K562 (cell line): ENCODE measurements around the gene CARD9. TPM values are rescaled to one million over a fixed set of nuclear protein-coding genes. Genes with fewer than 3 reads are reported as not detected.

Experiments used
- ATAC-seq: fragments of 200-7000 bp; cut with Tn5 transposase; 3 replicates; pipeline ENCODE4 v1.9.1; 2020; ENCODE audit warnings: moderate library complexity
- BruUV-seq: library from RNA; stranded (reverse); fragments of 400-500 nt; replicated peaks from 2 replicates; lab custom pipeline; 2021; lab: Mats Ljungman, UMichigan
- CTCF ChIA-PET: fragments of 300-600 bp; formaldehyde crosslinking; extraction: SDS; loops from one replicate; lab custom pipeline; 2021; ENCODE audit warnings: low intra/inter-chr PET ratio; lab: Yijun Ruan, JAX
- POLR2A ChIA-PET: fragments of 300-600, 350-650 bp; sonication (Branson Sonifier 250); formaldehyde crosslinking; extraction: SDS; loops from one replicate; lab custom pipeline; 2021; ENCODE audit warnings: antibody characterized with exemption, inconsistent platforms; lab: Yijun Ruan, JAX
- DNase-seq, 4 experiments: peaks; one replicate each; pipeline versions ENCODE4 v3.0.0 to v3.0.0-alpha.2; 2011 to 2018; ENCODE audit warnings: low spot score in 3 of 4, mixed read lengths in 3 of 4; ENCODE audit errors: extremely low read depth in 1 of 4
- FAIRE-seq: peaks from 2 replicates; lab custom pipeline; 2011; peaks lifted over from hg19 to GRCh38; lab: Jason Lieb, UNC
- H2AFZ ChIP-seq: 2 replicates; pipeline ENCODE4 v1.6.0; 2011; ENCODE audit warnings: low read depth, low read length, control low read depth, inconsistent platforms
- H3K27ac ChIP-seq: fragments of 200-600 bp; 3 replicates; pipeline ENCODE4 v1.8.0; 2011; ENCODE audit warnings: low read depth, mild to moderate bottlenecking, control low read depth, inconsistent platforms, low read length, moderate library complexity, mixed read lengths; ENCODE audit errors: extremely low read depth
- H3K27me3 ChIP-seq, 2 experiments: fragments of 300-600 bp in 1 of 2; 2 replicates in 1 of 2; 3 replicates in 1 of 2; pipeline versions ENCODE4 v1.6.0 to v1.8.0; 2011; ENCODE audit warnings: inconsistent platforms in 2 of 2, low read length in 2 of 2, mild to moderate bottlenecking in 1 of 2, mixed read lengths in 1 of 2, moderate library complexity in 1 of 2; ENCODE audit not compliant: control insufficient read depth in 2 of 2, insufficient read depth in 2 of 2
- H3K36me3 ChIP-seq: fragments of 300-600 bp; 3 replicates; pipeline ENCODE4 v1.8.0; 2011; ENCODE audit warnings: mild to moderate bottlenecking, low read length, inconsistent platforms; ENCODE audit not compliant: control insufficient read depth, insufficient read depth
- H3K4me1 ChIP-seq, 2 experiments: fragments of 200-600 bp in 1 of 2; replicated peaks in 1 of 2; 2 replicates in 1 of 2; 3 replicates in 1 of 2; pipeline versions ENCODE4 v1.5.1 to v1.8.0; 2011; ENCODE audit warnings: inconsistent platforms in 2 of 2, low read length in 2 of 2, mild to moderate bottlenecking in 1 of 2, mixed read lengths in 1 of 2, moderate library complexity in 1 of 2; ENCODE audit not compliant: control insufficient read depth in 2 of 2, insufficient read depth in 2 of 2
- H3K4me2 ChIP-seq: 2 replicates; pipeline ENCODE4 v1.6.1; 2011; ENCODE audit warnings: low read length, control low read depth, inconsistent platforms, mixed read lengths; ENCODE audit not compliant: insufficient read depth
- H3K4me3 ChIP-seq: fragments of 200-600 bp; sonication (generic), shearing (Covaris generic); 2 replicates; pipeline ENCODE4 v1.5.1; 2016; ENCODE audit warnings: control low read depth, inconsistent platforms
- H3K79me2 ChIP-seq: fragments of 200-600 bp; 3 replicates; pipeline ENCODE4 v1.8.0; 2011; ENCODE audit warnings: low read length, inconsistent platforms; ENCODE audit not compliant: control insufficient read depth, insufficient read depth
- H3K9ac ChIP-seq, 2 experiments: 2 replicates each; pipeline versions ENCODE4 v1.6.0 to v1.6.1; 2011; ENCODE audit warnings: low read depth in 2 of 2, low read length in 2 of 2, control low read depth in 1 of 2, inconsistent platforms in 1 of 2, mild to moderate bottlenecking in 1 of 2, mixed read lengths in 1 of 2; ENCODE audit not compliant: insufficient read depth in 1 of 2
- H3K9me1 ChIP-seq: one replicate; pipeline ENCODE4 v1.6.0; 2011; ENCODE audit warnings: inconsistent platforms, mild to moderate bottlenecking, low read length, moderate library complexity; ENCODE audit not compliant: control insufficient read depth, insufficient read depth
- H3K9me3 ChIP-seq: replicated peaks from 2 replicates; pipeline ENCODE4 v1.5.1; 2011; ENCODE audit warnings: low read depth, low read length, inconsistent platforms; ENCODE audit not compliant: control insufficient read depth, insufficient read depth
- H4K20me1 ChIP-seq: replicated peaks from 2 replicates; pipeline ENCODE4 v1.6.1; 2011; ENCODE audit warnings: low read length, inconsistent platforms, mixed read lengths; ENCODE audit not compliant: control insufficient read depth, insufficient read depth
- FOXJ3 ChIP-seq: sonication (generic); formaldehyde crosslinking; IDR thresholded peaks from 2 replicates; pipeline ENCODE4 v1.4.0; 2020; ENCODE audit warnings: mild to moderate bottlenecking, missing genetic modification reagents
- RFX1 ChIP-seq: fragments of 450-650 bp; IDR thresholded peaks from 2 replicates; pipeline ENCODE4 v1.6.1; 2016; ENCODE audit warnings: mild to moderate bottlenecking, moderate library complexity
- ZNF121 ChIP-seq: sonication (generic); formaldehyde crosslinking; conservative IDR thresholded peaks from 2 replicates; pipeline ENCODE4 v1.8.0; 2022; ENCODE audit warnings: missing genetic modification reagents
- ZNF785 ChIP-seq: fragments of 250-450 bp; sonication (Bioruptor Pico); IDR thresholded peaks from 2 replicates; pipeline ENCODE4 v1.4.0; 2020; ENCODE audit warnings: mild to moderate bottlenecking
- WGBS: fragments of 100-300 bp; shearing (Covaris generic); methylation state at CpG from one replicate; pipeline ENCODE4 v1.1.6; 2016; ENCODE audit warnings: low coverage, mixed read lengths; ENCODE audit not compliant: insufficient coverage; ENCODE audit errors: missing lambda C conversion rate; 5-methylcytosine and 5-hydroxymethylcytosine counted together
- in situ Hi-C: fragments of 300-500 bp; cut with MboI; formaldehyde crosslinking; loops from 4 replicates; pipeline ENCODE4 v1.15.0; 2018; ENCODE audit warnings: inconsistent platforms, mixed read lengths
- intact Hi-C: fragments of 100-400 bp; cut with micrococcal nuclease; formaldehyde crosslinking; loops from 2 replicates; pipeline ENCODE4 v1.14.2; 2022
- polyA plus RNA-seq, 8 experiments: library from polyadenylated mRNA; depleted of rRNA in 4 of 8; stranded (reverse) in 5 of 8; unstranded in 3 of 8; fragments of >200 nt; fragmentation: Nextera tagmentation in 2 of 8; fragmentation: Illumina TruSeq in 1 of 8; extraction: Ambion mirVana in 2 of 8; extraction: Trizol in 1 of 8; gene quantifications; 2 replicates each; pipeline versions ENCODE4 v1.2.1 to v1.2.3, GENCODE V29; 2011 to 2014; ENCODE audit warnings: inconsistent platforms in 1 of 8, missing spikeins in 1 of 8
- total RNA-seq, 7 experiments: library from RNA; depleted of rRNA in 6 of 7; stranded (reverse); fragments of >200 nt in 6 of 7; fragmentation: Illumina TruSeq in 2 of 7; extraction: Trizol in 2 of 7; gene quantifications; 2 replicates each; pipeline versions ENCODE4 v1.2.1 to v1.2.3, GENCODE V29; 2011 to 2021; ENCODE audit warnings: low replicate concordance in 1 of 7
- TF ChIP-seq, protein P1 (sequence below): fragments of 450-650 bp; IDR thresholded peaks from 2 replicates; pipeline ENCODE4 v1.6.1; 2016

Gene CARD9
- total and polyA plus RNA-seq, 9 of the 15 experiments (the other 6 are each of a cell fraction or from before 2014, with no cell fraction given), result 1.7 to 53.0 (median 9.7) TPM

DNA sequence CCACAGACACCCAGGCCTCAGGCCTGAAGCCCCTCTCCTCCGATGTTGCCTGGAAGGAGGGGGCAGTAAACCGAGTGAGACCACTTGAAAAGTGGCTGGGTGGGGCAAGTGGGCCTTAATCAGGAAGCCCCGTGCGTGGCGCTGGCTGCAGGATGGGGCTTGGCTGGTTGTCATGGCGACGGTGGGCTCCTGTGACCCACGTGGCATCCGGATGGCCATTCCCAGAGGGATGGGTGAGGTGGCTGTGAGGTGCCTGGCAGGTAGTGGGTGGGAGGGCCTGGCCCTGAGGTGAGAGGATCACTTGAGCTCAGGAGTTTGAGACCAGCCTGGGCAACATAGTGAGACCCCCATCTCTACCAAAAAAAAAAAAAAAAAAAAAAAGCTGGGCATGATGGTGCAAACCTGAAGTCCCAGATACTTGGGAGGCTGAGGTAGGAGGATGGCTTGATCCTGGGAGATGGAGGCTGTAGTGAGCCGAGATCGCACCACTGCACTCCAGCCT lies 40.9 kb downstream of the CARD9 start:
- intact Hi-C loops, result no loop called here
- POLR2A ChIA-PET, result interaction anchor here (0.7 kb wide), 1 partner anchor 13 kb away, joined by 4 read pairs; no protein-coding TSS in a partner anchor
- Histone ChIP-seq H3K9ac (no peak overlapping the region), H2AFZ (no peak overlapping the region), H3K27me3 (no peaks in the 10 kb centered on the region), H3K79me2 (peaks cover 15% of the 10 kb centered on the region), H3K4me2 (no peak overlapping the region), H3K27ac (no peak overlapping the region), H3K36me3 (peaks cover 6% of the 10 kb centered on the region; the same call in 1 of the 3 replicates), H3K9me3 (no peaks in the 10 kb centered on the region), H3K4me3 (no peak overlapping the region), H3K4me1 (peaks cover 4 to 93% of the 10 kb centered on the region in 2 experiments; a peak in 4 of 5 replicates), H3K9me1 (peaks cover 3% of the 10 kb centered on the region), H4K20me1 (no peaks in the 10 kb centered on the region)
- CTCF ChIA-PET, result no interaction called here
- in situ Hi-C loops, result loop anchor here (25.0 kb wide), 1 partner anchor 305 kb away; no protein-coding TSS in a partner anchor
- no peak for ATAC-seq
- FAIRE-seq, result no peak
- BruUV-seq, result no TSS peak
- DNase-seq, result no peak
- TF ChIP-seq, protein P1, sequence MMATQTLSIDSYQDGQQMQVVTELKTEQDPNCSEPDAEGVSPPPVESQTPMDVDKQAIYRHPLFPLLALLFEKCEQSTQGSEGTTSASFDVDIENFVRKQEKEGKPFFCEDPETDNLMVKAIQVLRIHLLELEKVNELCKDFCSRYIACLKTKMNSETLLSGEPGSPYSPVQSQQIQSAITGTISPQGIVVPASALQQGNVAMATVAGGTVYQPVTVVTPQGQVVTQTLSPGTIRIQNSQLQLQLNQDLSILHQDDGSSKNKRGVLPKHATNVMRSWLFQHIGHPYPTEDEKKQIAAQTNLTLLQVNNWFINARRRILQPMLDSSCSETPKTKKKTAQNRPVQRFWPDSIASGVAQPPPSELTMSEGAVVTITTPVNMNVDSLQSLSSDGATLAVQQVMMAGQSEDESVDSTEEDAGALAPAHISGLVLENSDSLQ, result no peak
- TF ChIP-seq RFX1 (peak; percentile 81), FOXJ3 (no peak), ZNF121 (peak; percentile 78), ZNF785 (CRISPR knock-in tag) (no peak)
- WGBS, result 60% methylated on average over 7 of the region's 11 CpGs
